Right kidney (tissue), 1 donor: ENCODE measurements around the gene RBM15B.

Experiments used
- DNase-seq: peaks from one replicate; pipeline ENCODE4 v3.0.0-alpha.2; 2016

RBM15B gene

DNA sequence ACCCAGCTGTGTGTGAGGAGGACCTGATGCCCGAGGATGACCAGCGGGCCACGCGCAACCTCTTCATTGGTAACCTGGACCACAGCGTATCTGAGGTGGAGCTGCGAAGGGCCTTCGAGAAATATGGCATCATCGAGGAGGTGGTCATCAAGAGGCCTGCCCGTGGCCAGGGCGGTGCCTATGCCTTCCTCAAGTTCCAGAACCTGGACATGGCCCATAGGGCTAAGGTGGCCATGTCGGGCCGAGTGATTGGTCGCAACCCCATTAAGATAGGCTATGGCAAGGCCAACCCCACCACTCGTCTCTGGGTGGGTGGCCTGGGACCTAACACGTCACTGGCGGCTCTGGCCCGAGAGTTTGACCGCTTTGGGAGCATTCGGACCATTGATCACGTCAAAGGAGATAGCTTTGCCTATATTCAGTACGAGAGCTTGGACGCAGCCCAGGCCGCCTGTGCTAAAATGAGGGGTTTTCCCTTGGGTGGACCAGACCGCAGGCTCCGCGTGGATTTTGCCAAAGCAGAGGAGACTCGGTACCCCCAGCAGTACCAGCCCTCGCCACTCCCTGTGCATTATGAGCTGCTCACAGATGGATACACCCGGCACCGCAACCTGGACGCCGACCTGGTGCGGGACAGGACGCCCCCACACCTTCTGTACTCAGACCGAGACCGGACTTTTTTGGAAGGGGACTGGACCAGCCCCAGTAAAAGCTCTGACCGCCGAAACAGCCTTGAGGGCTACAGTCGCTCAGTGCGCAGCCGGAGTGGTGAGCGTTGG lies 1.5 kb downstream of the RBM15B start:
- DNase-seq: no peak

DNA sequence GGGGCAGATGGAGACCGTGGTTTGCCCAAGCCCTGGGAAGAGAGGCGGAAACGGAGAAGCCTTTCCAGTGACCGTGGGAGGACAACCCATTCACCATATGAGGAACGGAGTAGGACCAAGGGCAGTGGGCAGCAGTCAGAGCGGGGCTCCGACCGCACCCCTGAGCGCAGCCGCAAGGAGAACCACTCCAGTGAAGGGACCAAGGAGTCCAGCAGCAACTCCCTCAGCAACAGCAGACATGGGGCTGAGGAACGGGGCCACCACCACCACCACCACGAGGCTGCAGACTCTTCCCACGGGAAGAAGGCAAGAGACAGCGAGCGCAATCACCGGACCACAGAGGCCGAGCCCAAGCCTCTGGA lies 2.0 kb downstream of the RBM15B start:
- no peak for DNase-seq

DNA sequence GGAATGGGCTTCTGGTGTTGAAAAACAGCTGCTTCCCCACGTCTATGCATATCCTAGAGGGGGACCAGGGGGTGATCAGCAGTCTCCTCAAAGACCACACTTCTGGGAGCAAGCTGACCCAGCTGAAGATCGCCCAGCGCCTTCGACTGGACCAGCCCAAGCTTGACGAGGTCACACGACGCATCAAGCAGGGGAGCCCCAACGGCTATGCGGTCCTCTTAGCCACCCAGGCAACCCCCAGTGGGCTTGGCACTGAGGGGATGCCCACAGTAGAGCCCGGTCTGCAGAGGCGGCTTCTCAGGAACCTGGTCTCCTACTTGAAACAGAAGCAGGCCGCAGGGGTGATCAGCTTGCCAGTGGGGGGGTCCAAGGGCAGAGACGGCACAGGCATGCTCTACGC lies 2.5 kb downstream of the RBM15B start:
- no peak for DNase-seq

DNA sequence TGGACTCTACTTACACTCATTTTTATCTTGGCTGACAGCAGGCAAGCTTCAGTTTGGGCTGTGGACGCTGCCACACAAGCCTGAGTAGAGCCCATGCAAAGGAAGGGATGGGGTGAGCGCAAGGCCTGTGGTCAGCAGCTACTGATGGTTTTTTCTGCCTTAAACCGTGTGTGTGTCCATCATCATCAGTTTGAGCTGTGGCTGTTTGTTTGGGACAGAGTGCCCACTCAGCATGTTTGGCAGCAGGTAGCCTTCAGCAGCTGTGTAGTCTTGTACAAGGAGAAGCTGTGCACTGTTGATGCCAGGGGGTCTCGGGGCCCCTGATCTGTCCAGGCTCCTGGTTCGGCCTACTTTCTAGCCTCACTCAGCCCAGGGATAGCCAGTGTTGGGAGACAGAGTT lies 3.5 kb downstream of the RBM15B start:
- no peak for DNase-seq

DNA sequence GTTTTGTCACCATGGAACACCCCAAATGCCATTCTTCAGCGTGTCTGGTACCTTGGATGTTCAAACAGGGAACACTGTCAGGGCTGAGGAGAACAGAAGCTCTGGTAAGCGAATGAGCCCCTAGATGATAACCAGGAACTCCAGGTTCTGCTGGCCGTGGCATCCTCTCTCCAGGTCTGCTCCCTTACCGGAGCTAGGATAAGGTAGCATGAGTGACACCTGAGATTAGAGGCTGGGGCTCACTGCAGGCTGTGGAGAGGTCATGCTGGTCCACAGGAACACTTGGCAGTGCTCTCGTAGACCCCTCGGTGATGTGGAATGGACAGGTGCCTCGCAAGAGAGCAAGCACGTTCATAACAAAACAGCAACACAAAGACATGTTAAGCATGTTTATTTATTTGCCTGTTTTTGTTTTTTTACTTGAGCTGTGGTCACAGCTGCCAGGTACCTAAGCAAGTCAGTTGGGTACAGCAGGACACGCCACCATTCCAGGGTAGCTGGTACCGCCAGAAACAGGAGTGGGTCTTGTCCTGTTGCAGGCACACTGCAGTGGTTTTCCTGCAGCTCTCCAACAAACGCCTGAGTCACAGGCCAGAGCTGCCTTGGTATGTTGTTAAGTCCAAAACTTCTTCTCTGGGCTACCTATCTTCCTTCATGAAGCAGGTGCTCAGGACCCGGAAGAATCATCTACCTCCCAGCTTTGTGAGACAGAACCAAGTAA lies 4.6 kb downstream of the RBM15B start:
- DNase-seq: no peak

DNA sequence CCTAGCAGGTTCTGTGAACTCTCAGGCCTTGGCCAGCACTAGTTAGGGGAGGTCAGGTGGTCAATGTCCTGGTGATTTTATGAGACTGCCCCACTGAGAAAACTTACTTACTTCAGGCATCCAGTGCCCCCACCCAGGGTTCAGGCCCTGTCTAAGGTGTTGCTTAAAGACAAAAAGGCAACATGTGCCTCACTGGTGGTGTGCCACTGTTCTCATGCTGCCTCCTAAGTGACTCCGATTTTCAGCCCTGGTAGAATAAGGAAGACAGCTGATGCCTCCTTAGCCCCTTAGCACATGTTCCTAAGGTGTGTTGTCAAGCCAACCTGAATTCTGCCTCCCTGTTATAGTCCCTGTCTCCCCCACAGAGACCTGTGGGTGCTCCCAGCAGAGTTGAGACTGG lies 5.3 kb downstream of the RBM15B start:
- DNase-seq: no peak

DNA sequence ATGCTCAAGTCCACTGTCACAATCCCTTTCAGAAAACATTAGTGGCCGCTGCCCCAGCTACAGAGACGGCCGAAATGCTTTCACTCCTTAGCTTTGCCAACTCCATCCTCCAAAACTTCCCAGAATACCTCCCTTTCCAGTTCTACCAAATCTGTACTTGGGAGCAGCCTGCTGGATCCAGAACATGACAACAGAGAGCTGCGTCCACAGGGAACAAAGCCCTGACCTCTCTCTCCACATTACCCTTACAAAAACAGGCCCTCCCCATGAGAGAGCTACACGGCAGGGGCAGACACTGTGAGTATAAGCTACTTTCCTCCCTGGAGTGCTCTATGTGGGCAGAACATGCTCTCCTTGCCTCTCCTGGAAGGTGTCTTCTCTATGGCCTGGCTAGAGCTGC lies 6.3 kb downstream of the RBM15B start:
- DNase-seq: no peak

DNA sequence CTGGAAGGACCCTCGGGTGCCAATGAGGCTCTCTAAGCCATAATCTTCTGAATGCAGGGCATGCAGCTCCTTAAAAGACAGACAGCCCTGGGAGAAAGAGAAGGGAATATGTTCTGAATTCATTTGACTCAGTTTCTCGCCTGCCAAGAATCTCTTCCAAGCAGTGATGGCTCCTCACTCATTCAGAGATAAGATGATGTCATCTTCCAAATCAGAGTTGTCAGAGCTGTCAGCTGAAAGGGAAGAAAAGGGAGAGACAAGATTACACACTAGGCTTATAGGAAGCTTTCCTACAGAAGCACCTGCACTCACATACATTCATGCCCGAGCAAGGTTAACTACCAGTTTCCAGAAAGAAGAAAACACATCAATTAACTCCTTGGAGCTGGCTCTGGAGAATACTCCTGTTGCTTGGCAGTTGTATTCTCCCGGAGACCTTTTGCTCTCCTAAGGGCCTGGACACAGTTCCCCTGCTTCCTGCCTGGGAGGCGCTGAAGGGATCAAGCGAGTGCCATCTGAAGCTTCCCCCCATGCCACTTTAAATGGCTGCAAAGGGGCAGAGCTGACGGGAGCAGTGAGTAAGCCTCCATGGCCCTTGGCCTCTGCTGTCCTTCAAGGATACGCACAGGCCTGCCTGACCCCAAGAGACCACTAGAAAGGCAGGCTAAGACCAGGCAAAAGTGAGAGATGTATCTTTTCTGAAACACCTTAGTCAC lies 7.7 kb downstream of the RBM15B start:
- no peak for DNase-seq

DNA sequence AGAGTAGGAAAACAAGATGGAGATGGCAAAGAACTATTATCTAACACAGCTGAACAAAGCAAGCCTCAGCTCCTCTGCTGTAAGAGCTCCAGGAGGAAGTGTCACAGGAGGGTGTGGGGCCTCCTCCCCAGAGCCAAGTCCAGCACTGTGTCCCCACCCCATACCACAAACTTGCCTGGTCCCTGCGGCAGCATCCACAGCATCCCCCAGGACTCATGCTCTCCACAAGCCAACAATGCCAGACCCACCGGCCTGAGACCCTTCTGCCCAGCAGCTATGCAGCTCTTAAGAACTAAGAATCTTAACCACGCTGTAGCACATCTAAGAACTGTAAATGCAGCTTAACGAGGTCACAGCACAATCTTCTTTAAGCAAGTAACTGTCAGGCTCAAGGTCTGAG lies 9.1 kb downstream of the RBM15B start:
- DNase-seq: no peak

DNA sequence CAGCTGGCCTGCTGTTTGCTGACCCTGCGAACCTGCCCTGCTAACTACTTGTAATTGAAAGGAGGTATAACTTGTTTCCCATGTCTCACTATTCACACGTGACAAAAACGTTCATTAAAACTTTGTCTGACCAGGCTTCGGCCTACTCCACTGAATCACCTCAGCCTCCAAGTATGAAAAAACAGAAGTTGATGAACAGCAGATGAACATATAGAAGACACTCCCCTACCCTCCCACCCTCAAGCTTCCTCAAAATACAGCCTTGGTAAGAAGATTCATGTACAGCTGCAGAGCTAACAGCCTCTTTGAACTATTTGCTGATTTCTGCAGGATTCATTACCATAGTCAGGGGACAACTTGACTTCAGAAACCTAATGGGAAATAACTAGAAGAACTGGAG lies 10.7 kb downstream of the RBM15B start:
- no peak for DNase-seq

DNA sequence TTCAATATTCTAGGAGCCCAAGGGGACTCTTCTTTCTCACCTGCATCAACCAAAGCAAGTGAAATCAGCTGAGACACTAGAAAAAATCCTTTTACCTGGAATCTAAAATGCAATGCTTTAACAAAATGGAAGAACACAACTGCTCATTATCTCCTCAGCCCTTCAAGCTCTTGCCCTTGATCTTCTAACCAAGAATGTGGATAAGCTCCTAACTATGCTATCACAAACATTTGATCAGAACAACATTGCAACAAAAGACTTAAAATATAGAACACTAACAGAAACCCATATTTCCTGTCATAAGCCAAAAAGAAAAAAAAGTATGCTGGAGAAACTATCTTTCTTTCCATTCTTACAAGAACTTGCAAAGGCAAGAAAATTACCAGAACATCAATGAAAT lies 12.6 kb downstream of the RBM15B start:
- DNase-seq: no peak

DNA sequence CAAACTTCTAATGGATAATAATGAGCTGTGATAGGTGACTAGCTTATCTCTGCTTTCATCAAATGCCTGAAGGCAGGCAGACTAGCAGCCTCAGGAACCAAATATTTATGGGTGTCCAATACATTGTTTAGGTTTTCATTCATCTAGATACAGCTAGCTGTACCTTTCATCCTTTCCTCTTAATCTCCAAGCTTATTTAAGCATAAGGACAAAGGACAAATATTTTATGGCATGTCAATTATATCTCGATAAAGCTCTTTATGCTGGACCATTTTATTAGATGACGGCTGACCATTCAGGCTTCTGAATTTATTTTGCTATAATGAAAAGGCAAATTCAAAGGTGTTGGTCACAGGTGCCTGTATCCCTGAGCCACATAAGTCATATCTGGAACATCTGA lies 16.9 kb downstream of the RBM15B start:
- no peak for DNase-seq

DNA sequence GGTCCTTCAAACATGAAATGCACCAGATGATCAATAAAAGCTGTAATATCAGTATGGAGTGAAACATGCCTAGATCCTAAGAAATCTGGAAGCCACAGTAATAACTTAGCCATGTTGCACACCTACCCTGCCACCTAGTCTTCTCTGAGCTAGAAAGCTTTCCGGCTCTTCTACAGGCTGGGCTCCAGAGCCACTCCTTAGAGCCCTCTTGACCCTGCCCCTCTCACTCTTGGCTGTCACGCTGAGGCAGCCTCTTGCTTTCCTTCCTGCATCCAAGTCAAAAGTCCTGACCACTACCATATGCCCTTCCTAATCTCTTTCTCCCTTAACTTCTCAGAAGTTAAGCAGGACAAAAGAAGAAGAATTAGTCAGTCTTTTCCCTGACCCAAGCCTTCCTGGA lies 17.7 kb downstream of the RBM15B start:
- no peak for DNase-seq

DNA sequence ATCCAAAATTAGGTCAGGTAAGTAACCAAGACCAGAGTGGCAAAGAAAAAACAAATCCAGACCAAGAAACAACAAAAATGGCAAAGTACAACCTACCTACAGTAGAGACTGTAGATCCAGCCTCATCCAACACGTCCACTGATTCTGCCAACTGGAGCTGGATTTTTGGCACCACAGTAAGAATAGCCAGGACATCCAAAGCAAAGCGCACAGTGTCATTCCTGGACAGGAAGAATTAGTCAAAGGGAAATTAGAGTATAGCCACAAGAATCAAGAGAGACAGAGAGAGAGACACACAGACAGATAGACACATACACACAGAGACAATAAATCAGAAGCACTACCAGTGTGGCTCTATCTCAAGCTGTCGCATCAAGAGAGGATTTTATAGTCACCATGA lies 31.1 kb downstream of the RBM15B start:
- no peak for DNase-seq

DNA sequence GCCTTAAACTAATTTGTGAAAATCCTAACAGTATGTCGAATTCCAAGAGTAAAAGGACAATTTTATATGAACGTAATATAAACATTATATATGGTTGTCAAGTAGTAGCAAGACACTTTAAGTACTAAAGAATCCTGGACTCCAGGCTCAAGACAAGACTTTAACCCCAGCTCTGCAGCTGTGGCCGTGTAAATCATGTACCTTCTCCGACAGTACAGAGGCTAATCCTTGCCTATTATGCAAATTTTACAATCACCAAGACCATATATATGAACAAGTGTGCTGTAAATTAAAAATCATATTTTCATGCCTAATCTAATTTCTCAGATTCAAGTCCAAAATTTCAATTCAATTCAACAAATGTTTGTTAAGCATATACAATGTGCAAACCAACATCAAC lies 35.8 kb downstream of the RBM15B start:
- DNase-seq: no peak

DNA sequence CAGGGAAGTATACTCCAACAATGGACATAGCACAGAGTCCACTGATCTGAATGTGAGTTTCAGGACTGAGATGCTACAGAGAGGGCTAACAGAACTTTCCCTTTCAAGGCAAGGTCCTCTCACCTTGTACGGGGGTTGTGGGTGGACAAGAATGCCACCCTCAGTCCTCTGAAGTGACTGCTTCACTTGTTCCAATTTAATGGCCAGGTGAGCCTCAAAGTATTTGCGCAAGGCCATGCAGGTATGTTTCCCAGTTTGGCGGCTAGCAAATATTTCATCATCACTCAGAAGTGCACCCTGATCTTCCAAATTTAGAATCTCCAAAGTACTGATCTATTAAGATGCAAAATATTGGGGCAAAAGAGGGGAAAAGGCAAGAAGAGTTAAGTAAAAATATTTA lies 38.1 kb downstream of the RBM15B start:
- no peak for DNase-seq

DNA sequence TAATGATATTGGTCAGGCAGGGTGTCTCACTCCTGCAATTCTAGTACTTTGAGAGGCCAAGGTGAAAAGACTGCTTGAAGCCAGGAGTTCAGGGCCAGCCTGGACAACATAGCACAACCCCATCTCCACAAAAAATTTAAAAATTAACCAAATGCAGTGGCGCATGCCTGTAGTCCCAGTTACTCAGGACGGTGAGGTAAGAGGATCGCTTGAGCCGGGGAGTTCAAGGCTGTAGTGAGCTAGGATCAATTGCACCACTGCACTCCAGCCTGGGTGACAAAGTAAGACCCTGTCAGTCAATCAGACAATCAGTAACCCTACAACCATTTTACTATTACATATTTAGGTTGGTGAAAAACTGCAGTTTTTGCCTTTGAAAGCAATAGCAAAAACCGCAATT lies 43.0 kb downstream of the RBM15B start:
- DNase-seq: no peak

DNA sequence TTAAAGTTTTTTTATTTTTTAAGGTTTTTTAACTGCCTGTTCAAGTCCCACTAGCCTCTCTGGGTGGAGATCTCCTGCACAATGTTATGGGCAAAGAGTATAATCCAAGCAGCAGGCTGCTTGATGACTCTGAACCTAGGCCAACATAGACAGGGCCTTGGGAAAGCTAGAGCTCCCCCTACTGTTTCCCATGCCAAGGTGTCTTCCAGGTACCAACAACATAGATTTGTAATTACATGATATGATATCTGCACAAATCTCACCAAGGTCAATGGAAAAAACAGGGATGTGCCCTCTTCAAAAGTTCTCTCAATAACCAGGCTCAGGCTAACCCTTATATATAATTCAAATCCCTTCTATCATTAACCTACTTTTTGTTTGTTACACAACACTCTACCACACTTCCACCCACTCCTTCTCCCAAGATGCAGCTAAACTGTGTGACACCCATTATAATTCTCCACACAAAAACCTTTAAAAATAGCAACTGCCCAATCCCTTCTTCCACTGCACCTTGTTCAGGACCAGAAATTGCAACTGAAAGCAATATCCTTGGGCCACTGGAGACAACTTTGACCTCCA lies 43.8 kb downstream of the RBM15B start:
- no peak for DNase-seq

DNA sequence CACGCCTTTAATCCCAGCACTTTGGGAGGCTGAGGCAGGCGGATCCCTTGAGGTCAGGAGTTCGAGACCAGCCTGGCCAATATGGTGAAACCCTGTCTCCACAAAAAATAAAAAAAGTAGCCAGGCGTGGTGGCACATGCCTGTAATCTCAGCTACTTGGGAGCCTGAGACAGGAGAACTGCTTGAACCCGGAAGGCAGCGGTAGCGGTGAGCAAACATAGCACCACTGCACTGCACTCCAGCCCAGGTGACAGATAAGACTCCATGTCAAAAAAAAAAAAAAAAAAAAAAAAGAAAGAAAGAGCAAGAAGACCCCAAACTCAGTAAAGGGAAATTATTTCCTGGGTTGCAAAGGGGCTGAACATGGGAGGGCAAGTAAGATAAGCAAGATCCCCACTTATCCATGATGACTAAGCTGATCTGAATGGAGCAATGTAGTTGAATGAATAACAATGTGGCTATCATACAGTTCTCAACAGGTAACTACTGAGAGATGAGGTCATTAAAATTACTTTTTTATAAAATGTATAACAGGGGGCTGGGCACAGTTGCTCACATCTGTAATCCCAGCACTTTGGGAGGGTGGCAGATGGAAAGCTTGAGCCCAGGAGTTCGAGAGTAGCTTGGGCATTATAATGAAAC lies 46.0 kb downstream of the RBM15B start:
- no peak for DNase-seq

DNA sequence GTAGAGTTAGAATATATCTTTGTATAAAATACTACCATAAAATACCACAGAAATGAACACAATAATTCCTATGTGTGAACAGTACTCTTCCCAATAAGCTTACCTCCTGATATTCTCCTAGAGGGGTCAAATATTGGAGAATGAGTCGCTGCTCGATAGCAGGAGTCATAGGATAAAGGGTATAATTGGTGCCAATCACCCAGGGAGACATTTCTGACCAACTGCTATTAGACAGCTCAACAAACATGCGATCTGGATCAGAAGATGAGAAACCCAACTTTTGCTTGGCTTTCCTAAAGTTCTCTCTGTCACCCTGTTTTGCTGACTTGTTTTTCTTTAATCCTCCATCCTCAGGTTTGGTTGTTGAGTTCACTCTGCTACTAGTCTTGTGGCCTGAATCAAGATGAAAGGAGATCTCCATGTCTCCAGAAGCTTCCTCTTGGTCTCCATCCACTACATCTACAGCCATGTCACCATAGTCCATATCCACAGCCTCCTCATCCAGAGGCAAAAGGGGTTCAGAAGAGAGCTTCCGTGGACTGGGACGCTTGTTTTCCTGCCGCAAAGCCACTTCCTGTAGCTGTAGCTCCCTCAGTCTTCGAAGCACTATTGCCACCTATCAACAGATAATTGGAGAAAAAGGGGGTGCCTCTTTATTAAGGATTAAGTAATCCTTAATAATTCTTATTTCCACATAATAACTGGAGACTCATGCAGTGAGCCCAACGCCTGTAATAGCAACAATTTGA lies 50.4 kb downstream of the RBM15B start:
- DNase-seq: no peak

DNA sequence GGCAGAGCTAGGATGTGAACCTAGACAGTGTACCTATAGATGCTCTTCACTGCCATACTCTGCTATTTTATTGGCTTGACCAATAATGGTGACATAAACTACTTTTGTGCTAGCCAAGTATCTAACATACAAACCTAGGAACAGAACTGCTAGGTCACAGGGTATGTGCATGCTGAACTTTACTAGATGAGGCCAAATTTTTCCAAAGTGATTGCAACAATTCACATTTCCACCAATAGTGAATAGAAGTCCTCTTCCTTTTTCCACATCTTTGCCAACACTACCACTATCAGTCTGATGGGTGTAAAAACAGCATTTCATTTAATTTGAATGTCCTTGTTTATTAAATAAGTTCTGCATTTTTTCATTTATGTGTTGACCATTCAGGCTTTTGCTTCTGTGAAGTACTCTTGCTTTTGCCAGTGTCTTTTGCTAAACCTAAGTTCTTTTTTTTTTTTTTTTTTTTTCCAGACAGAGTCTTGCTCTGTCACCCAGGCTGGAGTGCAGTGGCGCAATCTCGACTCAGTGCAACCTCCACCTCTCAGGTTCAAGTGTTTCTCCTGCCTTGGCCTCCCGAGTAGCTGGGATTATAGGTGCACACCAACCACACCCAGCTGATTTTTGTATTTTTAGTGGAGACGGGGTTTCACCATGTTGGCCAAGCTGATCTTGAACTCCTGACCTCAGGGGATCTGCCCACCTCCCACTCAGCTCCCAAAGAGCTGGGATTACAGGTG lies 54.6 kb downstream of the RBM15B start:
- no peak for DNase-seq
